Gastrocnemius medialis (tissue), 4 donors: ENCODE data around the gene NRXN2. TPM values are rescaled to one million over a fixed set of nuclear protein-coding genes. Genes with fewer than 3 reads are reported as not detected.

Experiments
- ATAC-seq, 2 donors: fragments of 150-250 bp; one replicate each; pipeline ENCODE4 v1.9.1; 2016
- DNase-seq, 2 donors: peaks; one replicate each; pipeline ENCODE4 v3.0.0-alpha.2; 2019
- H3K27ac ChIP-seq, 4 donors: fragments of 200-600 bp; sonication (generic); 1 replicate in 1 of 4; 2 replicates in 3 of 4; pipeline ENCODE4 v1.5.1; 2016 to 2018; ENCODE audit warnings: mild to moderate bottlenecking in 2 of 4, moderate library complexity in 1 of 4
- H3K27me3 ChIP-seq, 3 donors: fragments of 200-600 bp; sonication (generic) in 2 of 3; 1 replicate in 1 of 3; 2 replicates in 2 of 3; pipeline versions ENCODE4 v1.5.1 to v1.6.0; 2016 to 2019; ENCODE audit warnings: mild to moderate bottlenecking in 1 of 3, moderate library complexity in 1 of 3
- H3K36me3 ChIP-seq, 2 donors: fragments of 200-600 bp; sonication (generic) in 1 of 2; one replicate each; pipeline ENCODE4 v1.5.1; 2017 to 2018
- H3K4me1 ChIP-seq, 2 donors: fragments of 200-600 bp; sonication (generic) in 1 of 2; one replicate each; pipeline ENCODE4 v1.5.1; 2016 to 2017; ENCODE audit warnings: mild to moderate bottlenecking in 2 of 2
- H3K4me3 ChIP-seq, 4 donors: fragments of 200-600 bp; sonication (generic) in 3 of 4; 1 replicate in 1 of 4; 2 replicates in 3 of 4; pipeline ENCODE4 v1.5.1; 2016 to 2019; ENCODE audit warnings: mild to moderate bottlenecking in 2 of 4
- H3K9me3 ChIP-seq, 3 donors: fragments of 200-600 bp; sonication (generic) in 2 of 3; 1 replicate in 1 of 3; 2 replicates in 2 of 3; pipeline ENCODE4 v1.5.1; 2016 to 2019
- CTCF ChIP-seq, 5 experiments: fragments of 450-650 bp in 3 of 5; fragments of 200-600 bp in 2 of 5; sonication (generic) in 2 of 5; IDR thresholded peaks in 4 of 5; conservative IDR thresholded peaks in 1 of 5; 1 replicate in 4 of 5; 2 replicates in 1 of 5; pipeline ENCODE4 v1.5.1; 2016 to 2019; ENCODE audit warnings: antibody characterized with exemption in 5 of 5, mild to moderate bottlenecking in 3 of 5, moderate library complexity in 3 of 5
- POLR2A ChIP-seq, 2 donors: fragments of 450-650 bp; IDR thresholded peaks; one replicate each; pipeline ENCODE4 v1.6.1; 2017; ENCODE audit warnings: antibody characterized with exemption in 2 of 2, mild to moderate bottlenecking in 2 of 2, moderate library complexity in 2 of 2
- in situ Hi-C, 4 donors: fragments of 200-750 bp; cut with MboI; loops; one replicate each; pipeline versions ENCODE4 v1.15.0 to v1.8.0; 2017; ENCODE audit warnings: low sequenced_read_pairs in 4 of 4
- intact Hi-C: fragments of 100-400 bp; cut with DNase I; formaldehyde crosslinking; loops from one replicate; pipeline ENCODE4 v1.15.1; 2023; ENCODE audit warnings: low total_unique reads
- total RNA-seq, 4 donors: library from RNA; depleted of rRNA; stranded (reverse); fragments of >200 nt; gene quantifications; one replicate each; pipeline versions ENCODE4 v1.1.0 to v1.2.3, GENCODE V29; 2016

Gene NRXN2
- total RNA-seq, 4 donors from 2014 or later = 0.15 to 6.2 (median 1.8) TPM

GRCh38 chr11:64765851-64766665, 43.1 kb upstream of the NRXN2 start:
- peak overlapping the region; percentile 55 to 99 (median 94) for H3K27ac ChIP-seq
- no peaks in the 10 kb centered on the region for H3K27me3 ChIP-seq
- in situ Hi-C loops = no loop called here
- H3K9me3 ChIP-seq = no peaks in the 10 kb centered on the region
- TF ChIP-seq CTCF (IDR thresholded peaks at IDR 0.05 in 4 of 5, conservative IDR thresholded peaks at IDR 0.05 in 1 of 5) (no peak), POLR2A (IDR thresholded peaks at IDR 0.05) (no peak)
- H3K4me3 ChIP-seq = no peak overlapping the region
- no peak for ATAC-seq
- H3K36me3 ChIP-seq = peaks cover 17 to 73% of the 10 kb centered on the region in 2 donors
- intact Hi-C loops = no loop called here
- peaks cover 57 to 58% of the 10 kb centered on the region in 2 donors for H3K4me1 ChIP-seq
- peak in 1 of 2 donors; percentile 18 for DNase-seq

GRCh38 chr11:64765291-64765850, 42.4 kb upstream of the NRXN2 start:
- in situ Hi-C loops = no loop called here
- no peak for ATAC-seq
- Histone ChIP-seq H3K4me1 (peaks cover 64 to 65% of the 10 kb centered on the region in 2 donors), H3K27me3 (no peaks in the 10 kb centered on the region), H3K9me3 (no peaks in the 10 kb centered on the region), H3K27ac (peak overlapping the region; percentile 91 to 99 (median 94)), H3K36me3 (peaks cover 17 to 66% of the 10 kb centered on the region in 2 donors), H3K4me3 (no peak overlapping the region)
- intact Hi-C loops = no loop called here
- DNase-seq = peak in 1 of 2 donors; percentile 57
- TF ChIP-seq POLR2A (IDR thresholded peaks at IDR 0.05) (no peak), CTCF (IDR thresholded peaks at IDR 0.05 in 4 of 5, conservative IDR thresholded peaks at IDR 0.05 in 1 of 5) (peak in 3 of 5 experiments; percentile 19 to 37 (median 31))

- peaks cover 70 to 71% of the 10 kb centered on the region in 2 donors for H3K4me1 ChIP-seq
- H3K27ac ChIP-seq = peak overlapping the region; percentile 91 to 99 (median 94)
- in situ Hi-C loops = no loop called here
- no peak for TF ChIP-seq POLR2A (IDR thresholded peaks at IDR 0.05)
- no peak for TF ChIP-seq CTCF (IDR thresholded peaks at IDR 0.05 in 4 of 5, conservative IDR thresholded peaks at IDR 0.05 in 1 of 5)
- H3K36me3 ChIP-seq = peaks cover 16 to 60% of the 10 kb centered on the region in 2 donors
- DNase-seq (peak in 1 of 2 donors; percentile 14), ATAC-seq (no peak)
- intact Hi-C loops = no loop called here
- no peak overlapping the region for H3K4me3 ChIP-seq
- no peaks in the 10 kb centered on the region for H3K9me3 ChIP-seq
- H3K27me3 ChIP-seq = no peaks in the 10 kb centered on the region
These were observed 41.8 kb upstream of the NRXN2 start for GRCh38 chr11:64764753-64765152.

GRCh38 chr11:64764040-64764611, 41.1 kb upstream of the NRXN2 start:
- H3K4me3 ChIP-seq = no peak overlapping the region
- TF ChIP-seq POLR2A (IDR thresholded peaks at IDR 0.05) = no peak
- TF ChIP-seq CTCF (IDR thresholded peaks at IDR 0.05 in 4 of 5, conservative IDR thresholded peaks at IDR 0.05 in 1 of 5) = no peak
- peaks cover 12 to 54% of the 10 kb centered on the region in 2 donors for H3K36me3 ChIP-seq
- no peak for ATAC-seq
- in situ Hi-C loops = no loop called here
- DNase-seq = peak in 1 of 2 donors; percentile 32
- H3K9me3 ChIP-seq = no peaks in the 10 kb centered on the region
- H3K27me3 ChIP-seq = no peaks in the 10 kb centered on the region
- peak overlapping the region; percentile 91 to 99 (median 94) for H3K27ac ChIP-seq
- intact Hi-C loops = no loop called here
- peaks cover 75 to 77% of the 10 kb centered on the region in 2 donors for H3K4me1 ChIP-seq
